HCT116 (cell line): Measurements from ENCODE around the gene PI4KA. TPM values are rescaled to one million over a fixed set of nuclear protein-coding genes. Genes with fewer than 3 reads are reported as not detected.

ENCODE experiments used
- ATAC-seq: fragments of 200-7000 bp; cut with Tn5 transposase; 2 replicates; pipeline ENCODE4 v1.9.1; 2020; ENCODE audit warnings: mild to moderate bottlenecking, moderate library complexity
- BruUV-seq: library from RNA; stranded (reverse); fragments of 400-500 nt; replicated peaks from 2 replicates; lab custom pipeline; 2021; lab: Mats Ljungman, UMichigan
- CTCF ChIA-PET: fragments of 300-600 bp; sonication (Branson Sonifier 250); formaldehyde crosslinking; loops from one replicate; lab custom pipeline; 2021; ENCODE audit warnings: antibody characterized with exemption; lab: Charles Lee
- POLR2A ChIA-PET: fragments of 300-600, 350-600 bp; sonication (Branson Sonifier 250); formaldehyde crosslinking; loops from one replicate; lab custom pipeline; 2021; ENCODE audit warnings: antibody characterized with exemption; lab: Charles Lee
- RAD21 ChIA-PET, 2 experiments: fragments of 300-600 bp; sonication (Branson Sonifier 250); formaldehyde crosslinking; loops; one replicate each; lab custom pipeline; 2023; ENCODE audit warnings: low total read pairs in 2 of 2; ENCODE audit not compliant: uncharacterized antibody in 2 of 2, unreplicated experiment in 2 of 2, low non-redundant PET in 1 of 2; lab: Charles Lee
- DNase-seq: peaks from one replicate; pipeline ENCODE4 v3.0.0-alpha.2; 2010; ENCODE audit warnings: low read depth, low spot score
- H2AFZ ChIP-seq: fragments of 200-600 bp; shearing (Covaris generic), sonication (generic); 2 replicates; pipeline ENCODE4 v1.6.1; 2017; ENCODE audit warnings: low read depth, mixed run types, mixed read lengths, antibody characterized with exemption, low read length; ENCODE audit not compliant: poor library complexity, severe bottlenecking
- H3K27ac ChIP-seq: 2 replicates; pipeline ENCODE4 v1.5.1; 2012; ENCODE audit warnings: low read depth, low read length
- H3K27me3 ChIP-seq: fragments of 200-600 bp; sonication (generic); 2 replicates; pipeline ENCODE4 v1.6.1; 2016; ENCODE audit warnings: mixed run types, low read length, mixed read lengths; ENCODE audit not compliant: insufficient read depth
- H3K36me3 ChIP-seq, 2 experiments: fragments of 200-500 bp in 1 of 2; fragments of 200-600 bp in 1 of 2; sonication (Bioruptor generic) in 1 of 2; sonication (generic) in 1 of 2; 2 replicates each; pipeline versions ENCODE4 v1.5.1 to v1.6.1; 2014 to 2016; ENCODE audit warnings: low read length in 2 of 2, inconsistent platforms in 1 of 2, mixed read lengths in 1 of 2, mixed run types in 1 of 2; ENCODE audit not compliant: insufficient read depth in 2 of 2, control insufficient read depth in 1 of 2
- H3K4me1 ChIP-seq, 2 experiments: fragments of 200-600 bp in 1 of 2; sonication (generic) in 1 of 2; 2 replicates each; pipeline versions ENCODE4 v1.5.1 to v1.6.1; 2012 to 2017; ENCODE audit warnings: low read length in 2 of 2, inconsistent platforms in 1 of 2, mild to moderate bottlenecking in 1 of 2, mixed read lengths in 1 of 2, mixed run types in 1 of 2, moderate library complexity in 1 of 2; ENCODE audit not compliant: insufficient read depth in 2 of 2, control insufficient read depth in 1 of 2
- H3K4me2 ChIP-seq: fragments of 200-600 bp; sonication (generic); 2 replicates; pipeline ENCODE4 v1.6.1; 2017; ENCODE audit warnings: mixed run types, low read length, mixed read lengths
- H3K4me3 ChIP-seq, 2 experiments: fragments of 200-600 bp in 1 of 2; sonication (generic) in 1 of 2; replicated peaks in 1 of 2; 2 replicates each; pipeline ENCODE4 v1.5.1; 2011 to 2016; ENCODE audit warnings: low read length in 2 of 2, control low read depth in 1 of 2, low read depth in 1 of 2, mild to moderate bottlenecking in 1 of 2, mixed read lengths in 1 of 2, mixed run types in 1 of 2
- H3K79me2 ChIP-seq: fragments of 200-600 bp; sonication (generic); 2 replicates; pipeline ENCODE4 v1.6.1; 2017; ENCODE audit warnings: mild to moderate bottlenecking, mixed run types, low read length, moderate library complexity, mixed read lengths; ENCODE audit not compliant: insufficient read depth
- H3K9ac ChIP-seq: fragments of 200-600 bp; sonication (generic); 2 replicates; pipeline ENCODE4 v1.6.1; 2016; ENCODE audit warnings: low read length, mixed read lengths
- H3K9me2 ChIP-seq: fragments of 200-600 bp; sonication (generic), shearing (Covaris generic); 2 replicates; pipeline ENCODE4 v1.6.1; 2017; ENCODE audit warnings: mixed run types, mild to moderate bottlenecking, moderate library complexity; ENCODE audit not compliant: insufficient read depth
- H3K9me3 ChIP-seq, 2 experiments: fragments of 200-500 bp in 1 of 2; fragments of 200-600 bp in 1 of 2; sonication (Bioruptor generic) in 1 of 2; sonication (generic) in 1 of 2; 2 replicates each; pipeline ENCODE4 v1.6.1; 2014 to 2017; ENCODE audit warnings: low read length in 2 of 2, mixed read lengths in 2 of 2, inconsistent platforms in 1 of 2, low read depth in 1 of 2, mild to moderate bottlenecking in 1 of 2, mixed run types in 1 of 2, moderate library complexity in 1 of 2; ENCODE audit not compliant: control insufficient read depth in 1 of 2, insufficient read depth in 1 of 2
- H4K20me1 ChIP-seq: fragments of 200-600 bp; sonication (generic), shearing (Covaris generic); 2 replicates; pipeline ENCODE4 v1.6.1; 2017; ENCODE audit warnings: mixed run types, mild to moderate bottlenecking, moderate library complexity; ENCODE audit not compliant: insufficient read depth
- ATF3 ChIP-seq: IDR thresholded peaks from 2 replicates; pipeline ENCODE4 v1.6.1; 2012
- CBX3 ChIP-seq: IDR thresholded peaks from 2 replicates; pipeline ENCODE4 v1.6.1; 2012; ENCODE audit warnings: low read depth
- CEBPB ChIP-seq: IDR thresholded peaks from 2 replicates; pipeline ENCODE4 v1.6.1; 2012; ENCODE audit warnings: low read depth
- CTCF ChIP-seq, 3 experiments: fragments of 200-600 bp in 1 of 3; sonication (generic) in 1 of 3; IDR thresholded peaks in 2 of 3; conservative IDR thresholded peaks in 1 of 3; 2 replicates each; pipeline ENCODE4 v1.5.1; 2012 to 2017; ENCODE audit warnings: low read depth in 2 of 3, low read length in 2 of 3, antibody characterized with exemption in 1 of 3, borderline replicate concordance in 1 of 3, control low read depth in 1 of 3, mild to moderate bottlenecking in 1 of 3, mixed read lengths in 1 of 3, mixed run types in 1 of 3, moderate library complexity in 1 of 3; ENCODE audit not compliant: insufficient read depth in 1 of 3
- EGR1 ChIP-seq: IDR thresholded peaks from 2 replicates; pipeline ENCODE4 v1.6.1; 2012; ENCODE audit warnings: low read depth
- EZH2 ChIP-seq: fragments of 200-600 bp; sonication (generic); IDR thresholded peaks from 2 replicates; pipeline ENCODE4 v1.6.1; 2017; ENCODE audit warnings: antibody characterized with exemption, mixed run types
- EZH2phosphoT487 ChIP-seq: fragments of 200-600 bp; IDR thresholded peaks from 2 replicates; pipeline ENCODE4 v1.6.1; 2018; ENCODE audit warnings: antibody characterized with exemption, borderline replicate concordance
- JUND ChIP-seq: IDR thresholded peaks from 2 replicates; pipeline ENCODE4 v1.6.1; 2012
- MAX ChIP-seq: IDR thresholded peaks from 2 replicates; pipeline ENCODE4 v1.6.1; 2012
- REST ChIP-seq: IDR thresholded peaks from 2 replicates; pipeline ENCODE4 v1.6.1; 2012; ENCODE audit warnings: low read depth
- ZBTB33 ChIP-seq: IDR thresholded peaks from 2 replicates; pipeline ENCODE4 v1.6.1; 2011; ENCODE audit warnings: mild to moderate bottlenecking, low read length, moderate library complexity; ENCODE audit not compliant: insufficient replicate concordance; ENCODE audit errors: extremely low read depth
- ZNF274 ChIP-seq: fragments of 200-500 bp; sonication (Bioruptor generic); IDR thresholded peaks from 2 replicates; pipeline ENCODE4 v1.6.1; 2014; ENCODE audit warnings: mild to moderate bottlenecking, low read depth, low read length, inconsistent platforms
- intact Hi-C: fragments of 100-400 bp; cut with micrococcal nuclease; formaldehyde crosslinking; loops from 2 replicates; pipeline ENCODE4 v1.10.0; 2022
- total RNA-seq: library from RNA; stranded (reverse); gene quantifications from one replicate; pipeline ENCODE4 v1.2.1, GENCODE V29; 2021; ENCODE audit not compliant: unreplicated experiment

The PI4KA gene
- total RNA-seq, 1 experiment from 2014 or later = 59.6 TPM

GRCh38 chr22:20738394-20739089, 120.1 kb downstream of the PI4KA start:
- POLR2A ChIA-PET = no interaction called here
- Histone ChIP-seq H3K9me2 (no peaks in the 10 kb centered on the region), H3K79me2 (no peaks in the 10 kb centered on the region), H3K27me3 (no peaks in the 10 kb centered on the region), H3K4me3 (no peak overlapping the region)
- intact Hi-C loops = no loop called here
- ATAC-seq = no peak
- TF ChIP-seq CBX3 (no peak), ZNF274 (no peak), CTCF (IDR thresholded peaks at IDR 0.05 in 2 of 3, conservative IDR thresholded peaks at IDR 0.05 in 1 of 3; ENCODE audit: borderline replicate concordance in 1 of 3, insufficient read depth in 1 of 3, low read depth in 2 of 3, low read length in 2 of 3) (no peak), ATF3 (no peak), EZH2phosphoT487 (no peak), MAX (no peak), REST (no peak), CEBPB (no peak), EGR1 (no peak), EZH2 (no peak), ZBTB33 (no peak), JUND (no peak)
- TF ChIP-seq, all 23 proteins: peak for 0
- no peaks in the 10 kb centered on the region for H4K20me1 ChIP-seq
- BruUV-seq = no TSS peak
- no peak overlapping the region for H3K27ac ChIP-seq
- no peak overlapping the region for H3K9ac ChIP-seq
- no peak overlapping the region for H2AFZ ChIP-seq
- no peaks in the 10 kb centered on the region for H3K4me1 ChIP-seq
- H3K4me2 ChIP-seq = no peak overlapping the region
- CTCF ChIA-PET = interaction anchor here (0.7 kb wide), 1 partner anchor 147 kb away, joined by 3 read pairs; no protein-coding TSS in a partner anchor
- RAD21 ChIA-PET = no interaction called here
- DNase-seq = no peak
- H3K36me3 ChIP-seq = peaks cover 0 to 6% of the 10 kb centered on the region in 2 experiments; a peak in 1 of 4 replicates
- H3K9me3 ChIP-seq = peaks cover 0 to 7% of the 10 kb centered on the region in 2 experiments; a peak in 2 of 4 replicates
